SH-SY5Y (cell line): ENCODE measurements around the gene COMMD1.

Experiments
- GATA2 ChIP-seq: IDR thresholded peaks from 2 replicates; pipeline ENCODE4 v1.6.1; 2011; ENCODE audit warnings: mild to moderate bottlenecking, low read depth, low read length
- GATA3 ChIP-seq: IDR thresholded peaks from 2 replicates; pipeline ENCODE4 v1.6.1; 2011; ENCODE audit warnings: low read depth, mild to moderate bottlenecking, low read length, moderate library complexity

DNA sequence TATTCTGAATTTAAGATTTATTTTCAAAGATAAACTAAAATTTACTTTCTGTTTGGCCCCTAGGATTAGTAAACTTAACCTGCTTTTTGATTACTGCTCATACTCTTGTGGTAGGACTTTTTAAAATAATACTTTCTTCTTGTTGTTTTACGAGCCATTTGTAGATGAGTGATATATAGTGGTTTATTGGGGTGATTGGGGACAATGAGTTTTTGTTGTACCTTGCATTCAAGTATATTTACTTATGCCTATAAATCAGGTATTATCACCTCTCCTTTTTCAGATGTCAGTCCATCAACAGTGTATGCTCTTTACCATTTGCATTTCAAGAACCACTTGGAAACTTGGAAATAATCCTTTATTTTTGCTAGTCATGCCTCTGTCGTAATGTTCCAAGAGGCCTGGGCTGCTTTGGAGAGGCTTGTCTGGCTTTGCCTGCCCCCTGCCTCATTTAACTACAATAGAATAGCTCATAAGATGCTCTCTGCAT lies 131.3 kb downstream of the COMMD1 start:
- TF ChIP-seq GATA3: no peak
- TF ChIP-seq GATA2: no peak
